Ishikawa (cell line): ENCODE measurements around the gene GRHL3.

Source experiments
- CEBPB ChIP-seq: IDR thresholded peaks from 2 replicates; pipeline ENCODE4 v1.6.1; 2012
- CREB1 ChIP-seq: IDR thresholded peaks from 2 replicates; pipeline ENCODE4 v1.6.1; 2012; ENCODE audit warnings: low read depth
- EGR1 ChIP-seq: IDR thresholded peaks from 2 replicates; pipeline ENCODE4 v1.6.1; 2012
- EP300 ChIP-seq: IDR thresholded peaks from 2 replicates; pipeline ENCODE4 v1.6.1; 2012; ENCODE audit warnings: borderline replicate concordance
- FOXM1 ChIP-seq: IDR thresholded peaks from 2 replicates; pipeline ENCODE4 v1.6.1; 2012; ENCODE audit warnings: low read depth, borderline replicate concordance
- MAX ChIP-seq: IDR thresholded peaks from 2 replicates; pipeline ENCODE4 v1.6.1; 2012
- NFIC ChIP-seq: IDR thresholded peaks from 2 replicates; pipeline ENCODE4 v1.6.1; 2012
- RAD21 ChIP-seq: IDR thresholded peaks from 2 replicates; pipeline ENCODE4 v1.6.1; 2012; ENCODE audit warnings: low read depth
- REST ChIP-seq: IDR thresholded peaks from 2 replicates; pipeline ENCODE4 v1.6.1; 2012; ENCODE audit warnings: low read depth, mild to moderate bottlenecking
- TAF1 ChIP-seq: IDR thresholded peaks from 2 replicates; pipeline ENCODE4 v1.6.1; 2012; ENCODE audit warnings: low read depth, mild to moderate bottlenecking
- TCF12 ChIP-seq: IDR thresholded peaks from 2 replicates; pipeline ENCODE4 v1.6.1; 2012; ENCODE audit warnings: low read depth
- TEAD4 ChIP-seq: IDR thresholded peaks from 2 replicates; pipeline ENCODE4 v1.6.1; 2012
- YY1 ChIP-seq: IDR thresholded peaks from 2 replicates; pipeline ENCODE4 v1.6.1; 2012; ENCODE audit warnings: low read depth
- ZBTB7A ChIP-seq: IDR thresholded peaks from 2 replicates; pipeline ENCODE4 v1.6.1; 2012; ENCODE audit warnings: low read depth
- TF ChIP-seq, protein P1 (sequence below): IDR thresholded peaks from 2 replicates; pipeline ENCODE4 v1.6.1; 2012

The GRHL3 gene

DNA sequence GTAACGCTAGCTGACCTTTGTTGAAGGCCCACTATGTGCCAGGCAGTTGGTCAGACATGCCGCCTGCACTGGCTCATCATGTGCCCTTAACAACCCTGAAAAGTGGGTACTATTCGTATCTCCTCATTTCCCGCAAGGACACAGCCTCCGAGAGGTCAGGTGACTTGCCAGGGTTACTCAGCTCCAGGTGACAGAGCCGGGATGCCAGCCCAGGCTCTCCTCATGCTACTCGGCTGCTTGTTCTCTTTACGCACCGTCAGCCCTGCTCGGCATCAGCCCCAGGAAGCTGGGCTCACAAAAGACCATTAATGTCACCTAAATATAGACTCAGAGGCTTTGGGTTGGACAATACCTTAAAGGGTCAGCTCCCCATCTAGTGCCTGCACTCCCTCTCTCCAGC is 29.0 kb downstream of the GRHL3 start:
- no peak for TF ChIP-seq CEBPB
- no peak for TF ChIP-seq CREB1
- TF ChIP-seq EP300 = no peak
- TF ChIP-seq ZBTB7A = no peak
- TF ChIP-seq, protein P1, sequence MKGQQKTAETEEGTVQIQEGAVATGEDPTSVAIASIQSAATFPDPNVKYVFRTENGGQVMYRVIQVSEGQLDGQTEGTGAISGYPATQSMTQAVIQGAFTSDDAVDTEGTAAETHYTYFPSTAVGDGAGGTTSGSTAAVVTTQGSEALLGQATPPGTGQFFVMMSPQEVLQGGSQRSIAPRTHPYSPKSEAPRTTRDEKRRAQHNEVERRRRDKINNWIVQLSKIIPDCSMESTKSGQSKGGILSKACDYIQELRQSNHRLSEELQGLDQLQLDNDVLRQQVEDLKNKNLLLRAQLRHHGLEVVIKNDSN = no peak
- TF ChIP-seq EGR1 = no peak
- TF ChIP-seq NFIC = no peak
- TF ChIP-seq TCF12 = no peak
- no peak for TF ChIP-seq RAD21
- no peak for TF ChIP-seq YY1
- TF ChIP-seq REST = no peak
- no peak for TF ChIP-seq FOXM1
- no peak for TF ChIP-seq MAX
- no peak for TF ChIP-seq TAF1
- no peak for TF ChIP-seq TEAD4

DNA sequence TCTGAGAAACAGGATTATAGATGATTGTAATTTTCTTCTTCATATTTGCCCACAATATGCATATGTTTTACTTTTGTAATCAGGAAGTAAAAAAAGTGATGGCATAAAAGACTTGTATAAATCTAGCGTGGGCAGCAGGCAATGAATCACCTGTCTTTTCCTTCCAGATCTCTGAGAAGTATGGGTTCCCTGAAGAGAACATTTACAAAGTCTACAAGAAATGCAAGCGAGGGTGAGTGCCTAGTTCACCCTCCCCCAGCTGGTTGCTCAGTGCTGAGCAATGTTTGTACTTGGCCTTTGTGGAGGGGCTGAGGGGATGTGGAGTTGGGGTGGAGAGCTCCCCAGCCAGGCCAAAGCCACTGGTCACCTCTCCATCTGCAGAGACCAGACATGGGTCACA is 30.7 kb downstream of the GRHL3 start:
- no peak for TF ChIP-seq EGR1
- no peak for TF ChIP-seq CREB1
- TF ChIP-seq, protein P1 = no peak
- no peak for TF ChIP-seq CEBPB
- no peak for TF ChIP-seq TCF12
- TF ChIP-seq FOXM1 = no peak
- TF ChIP-seq TEAD4 = no peak

GRCh38 chr1:24351247-24351646 is 32.1 kb downstream of the GRHL3 start:
- no peak for TF ChIP-seq CEBPB
- no peak for TF ChIP-seq MAX
- TF ChIP-seq TEAD4 = no peak
- no peak for TF ChIP-seq RAD21
- no peak for TF ChIP-seq EP300
- TF ChIP-seq FOXM1 = no peak
- no peak for TF ChIP-seq NFIC
- TF ChIP-seq TAF1 = no peak
- TF ChIP-seq CREB1 = no peak
- TF ChIP-seq REST = no peak
- TF ChIP-seq EGR1 = no peak
- TF ChIP-seq, protein P1 = no peak
- no peak for TF ChIP-seq ZBTB7A
- TF ChIP-seq YY1 = no peak
- TF ChIP-seq TCF12 = no peak

GRCh38 chr1:24351918-24352627 is 32.9 kb downstream of the GRHL3 start:
- no peak for TF ChIP-seq MAX
- TF ChIP-seq RAD21 = no peak
- no peak for TF ChIP-seq CREB1
- no peak for TF ChIP-seq REST
- TF ChIP-seq EP300 = no peak
- no peak for TF ChIP-seq TAF1
- no peak for TF ChIP-seq EGR1
- TF ChIP-seq, protein P1 = no peak
- TF ChIP-seq TEAD4 = no peak
- no peak for TF ChIP-seq TCF12
- TF ChIP-seq CEBPB = no peak
- no peak for TF ChIP-seq ZBTB7A
- TF ChIP-seq YY1 = no peak
